ENCODE measurements around the gene KCNQ2.

The KCNQ2 gene

GRCh38 chr20:63417097-63417737, 55.2 kb downstream of the KCNQ2 start:
- DNase-seq (ENCODE audit: low read depth): no peak

- no peak for DNase-seq (ENCODE audit: low read depth)
These were observed 55.8 kb downstream of the KCNQ2 start for GRCh38 chr20:63416631-63417030.

GRCh38 chr20:63415647-63416391, 56.6 kb downstream of the KCNQ2 start:
- DNase-seq (ENCODE audit: low read depth): no peak

- no peak for DNase-seq (ENCODE audit: low read depth)
These were observed 57.6 kb downstream of the KCNQ2 start for GRCh38 chr20:63414720-63415430.

GRCh38 chr20:63413963-63414684, 58.3 kb downstream of the KCNQ2 start:
- DNase-seq (ENCODE audit: low read depth): no peak

- no peak for DNase-seq (ENCODE audit: low read depth)
These were observed 59.1 kb downstream of the KCNQ2 start for GRCh38 chr20:63413323-63413722.

- no peak for DNase-seq (ENCODE audit: low read depth)
These were observed 59.6 kb downstream of the KCNQ2 start for GRCh38 chr20:63412889-63413288.

GRCh38 chr20:63411898-63412631, 60.4 kb downstream of the KCNQ2 start:
- no peak for DNase-seq (ENCODE audit: low read depth)

- no peak for DNase-seq (ENCODE audit: low read depth)
These were observed 61.1 kb downstream of the KCNQ2 start for GRCh38 chr20:63411151-63411897.

- no peak for DNase-seq (ENCODE audit: low read depth)
These were observed 62.5 kb downstream of the KCNQ2 start for GRCh38 chr20:63409834-63410435.

- DNase-seq (ENCODE audit: low read depth): no peak
These were observed 63.2 kb downstream of the KCNQ2 start for GRCh38 chr20:63409066-63409833.

- DNase-seq (ENCODE audit: low read depth): no peak
These were observed 63.8 kb downstream of the KCNQ2 start for GRCh38 chr20:63408684-63409046.

- DNase-seq (ENCODE audit: low read depth): no peak
These were observed 64.3 kb downstream of the KCNQ2 start for GRCh38 chr20:63407928-63408683.

GRCh38 chr20:63406617-63407245, 65.7 kb downstream of the KCNQ2 start:
- DNase-seq (ENCODE audit: low read depth): no peak

- no peak for DNase-seq (ENCODE audit: low read depth)
These were observed 66.4 kb downstream of the KCNQ2 start for GRCh38 chr20:63406011-63406410.

- DNase-seq (ENCODE audit: low read depth): no peak
These were observed 67.2 kb downstream of the KCNQ2 start for GRCh38 chr20:63405102-63405730.

- DNase-seq (ENCODE audit: low read depth): no peak
These were observed 68.0 kb downstream of the KCNQ2 start for GRCh38 chr20:63404129-63405085.

Data from stimulated activated CD8-positive, alpha-beta memory T cell treated with anti-CD3 and anti-CD28 coated beads, Interleukin-15, amount 100 ng/mL, for 1 hour (primary cell).